DOHH2 (cell line): Measurements from ENCODE around the gene ARAP1.

Experiments
- CTCF ChIP-seq: fragments of 200-600 bp; sonication (generic); IDR thresholded peaks from one replicate; pipeline ENCODE4 v1.5.1; 2014; ENCODE audit warnings: antibody characterized with exemption, mild to moderate bottlenecking, low read depth, low read length; ENCODE audit not compliant: poor library complexity, severe bottlenecking
- EZH2phosphoT487 ChIP-seq: fragments of 200-600 bp; sonication (generic); IDR thresholded peaks from 2 replicates; pipeline ENCODE4 v1.6.1; 2017; ENCODE audit warnings: borderline replicate concordance, mild to moderate bottlenecking, antibody characterized with exemption, low read length, moderate library complexity, mixed read lengths

DNA sequence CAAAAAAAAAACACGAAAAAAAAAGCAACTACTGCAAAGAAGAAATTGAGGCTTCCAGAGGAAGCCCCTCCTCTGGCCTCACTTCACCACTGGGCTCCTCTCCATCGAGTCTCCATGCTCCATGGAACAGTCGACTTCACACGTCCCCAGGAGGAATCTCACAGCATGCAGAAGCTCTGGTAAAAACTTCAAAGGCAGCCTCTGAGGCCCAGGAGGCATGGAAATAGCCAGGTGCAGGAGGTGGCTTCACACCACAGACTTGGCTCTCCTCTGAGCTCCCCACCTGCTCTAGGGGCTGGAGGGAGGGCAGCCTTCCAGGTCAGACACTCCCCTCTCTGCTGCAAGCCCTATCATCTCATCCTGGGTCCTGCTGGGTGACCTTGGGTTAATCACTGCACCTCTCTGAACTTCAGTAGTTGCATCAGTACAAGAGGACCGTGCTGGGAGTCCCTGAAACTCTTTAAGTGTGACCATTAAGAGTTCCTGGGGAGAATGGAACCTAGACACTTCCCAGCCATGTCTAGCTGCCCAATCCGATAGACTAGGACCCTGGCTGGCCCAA is 86.2 kb downstream of the ARAP1 start:
- TF ChIP-seq CTCF = no peak
- TF ChIP-seq EZH2phosphoT487 = no peak
